Psoas muscle (tissue), 8 donors: ENCODE results near the gene TVP23C. TPM values are rescaled to one million over a fixed set of nuclear protein-coding genes. Genes with fewer than 3 reads are reported as not detected.

Source experiments
- ATAC-seq, 4 donors: fragments of 200-7000 bp; cut with Tn5 transposase; one replicate each; pipeline ENCODE4 v1.9.1; 2020; ENCODE audit warnings: moderate library complexity in 3 of 4, mild to moderate bottlenecking in 2 of 4
- DNase-seq, 2 donors: peaks; one replicate each; pipeline ENCODE4 v3.0.0-alpha.2; 2020
- H3K27ac ChIP-seq: fragments of 200-600 bp; one replicate; pipeline ENCODE4 v1.8.0; 2022
- H3K27me3 ChIP-seq, 3 donors: fragments of 200-600 bp in 1 of 3; one replicate each; pipeline versions ENCODE4 v1.6.1 to v1.8.0; 2013 to 2022; ENCODE audit warnings: low read length in 2 of 3, mild to moderate bottlenecking in 2 of 3, moderate library complexity in 1 of 3; ENCODE audit not compliant: insufficient read depth in 3 of 3
- H3K36me3 ChIP-seq, 2 donors: fragments of 200-600 bp in 1 of 2; one replicate each; pipeline versions ENCODE4 v1.6.1 to v1.8.0; 2013 to 2022; ENCODE audit warnings: low read depth in 1 of 2, mild to moderate bottlenecking in 1 of 2, moderate library complexity in 1 of 2; ENCODE audit not compliant: insufficient read depth in 1 of 2
- H3K4me1 ChIP-seq: fragments of 200-600 bp; one replicate; pipeline ENCODE4 v1.8.0; 2022
- H3K4me3 ChIP-seq: fragments of 200-600 bp; one replicate; pipeline ENCODE4 v1.8.0; 2022; ENCODE audit warnings: mild to moderate bottlenecking
- H3K9me3 ChIP-seq: fragments of 200-600 bp; one replicate; pipeline ENCODE4 v1.8.0; 2022
- CTCF ChIP-seq: fragments of 200-600 bp; IDR thresholded peaks from one replicate; pipeline ENCODE4 v1.8.0; 2022; ENCODE audit warnings: antibody characterized with exemption
- WGBS, 3 donors: extraction: QIAGEN DNeasy Blood & Tissue Kit; methylation state at CpG; one replicate each; pipeline versions ENCODE4 v1.1.6 to v1.1.7; 2013; 5-methylcytosine and 5-hydroxymethylcytosine counted together
- intact Hi-C, 2 donors: fragments of 100-400 bp; cut with DNase I; formaldehyde crosslinking; loops; one replicate each; pipeline versions ENCODE4 v1.11.0 to v1.14.2; 2022
- polyA plus RNA-seq, 3 donors: library from polyadenylated mRNA; stranded (reverse); fragments of 200-250 nt; gene quantifications; one replicate each; pipeline ENCODE4 v1.2.3, GENCODE V29; 2013
- total RNA-seq, 4 donors: library from RNA; stranded (reverse); fragmentation: NEBNext Ultra II Directional in 2 of 4; extraction: Animal tissue kit (Norgen Biotek cat#: 25700) in 2 of 4; gene quantifications; one replicate each; pipeline versions ENCODE4 v1.2.1 to v1.2.4, GENCODE V29; 2021 to 2023
- donor health status: healthy with polysubstance abuse.
- donor health status: DM: no; HTN: no; CAD: no; lungs with moderate emphysema.
- donor health status: Bipolar disorder and iron deficiency.
- donor health status: healthy.
- donor health status: DM: yes; HTN: yes; CAD: no.
- donor health status: DM: no; HTN: no; CAD: no.
- donor health status: DM: no; HTN: no; CAD: no.
- donor health status: DM: yes; HTN: yes; CAD: no.

Gene TVP23C
- total and polyA plus RNA-seq, 7 donors, result 0.25 to 3.0 (median 1.6) TPM

GRCh38 chr17:15485045-15485444 is 78.2 kb downstream of the TVP23C start:
- H3K4me3 ChIP-seq, result no peak overlapping the region
- DNase-seq (no peak), ATAC-seq (no peak)
- H3K36me3 ChIP-seq, result no peaks in the 10 kb centered on the region
- H3K9me3 ChIP-seq, result no peaks in the 10 kb centered on the region
- intact Hi-C loops, result no loop called here
- no peak overlapping the region for H3K27ac ChIP-seq
- WGBS, 3 donors, result 71 to 77% (median 74%) methylated on average over 4 of the region's 4 CpGs
- TF ChIP-seq CTCF, result no peak
- no peaks in the 10 kb centered on the region for H3K4me1 ChIP-seq
- H3K27me3 ChIP-seq, result no peaks in the 10 kb centered on the region

DNA sequence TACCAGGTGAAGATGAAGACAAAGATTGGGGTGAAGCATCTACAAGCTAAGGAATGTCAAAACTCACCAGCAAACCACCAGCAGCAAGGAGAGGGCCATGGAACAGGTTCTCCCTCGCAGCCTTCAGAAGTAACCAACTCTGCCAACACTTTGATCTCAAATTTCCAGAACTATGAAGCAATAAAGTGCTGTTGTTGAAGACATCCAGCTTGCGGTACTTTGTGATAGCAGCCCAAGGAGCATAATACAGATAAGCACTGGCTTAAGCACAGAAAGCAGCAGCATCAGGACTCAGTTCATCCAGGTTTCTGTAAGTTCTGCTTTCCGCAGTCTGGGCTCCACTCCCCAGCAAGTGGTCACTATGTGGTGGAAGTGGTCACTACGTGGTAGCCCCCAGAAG is 79.9 kb downstream of the TVP23C start:
- H3K36me3 ChIP-seq, result no peaks in the 10 kb centered on the region
- TF ChIP-seq CTCF, result no peak
- no peaks in the 10 kb centered on the region for H3K27me3 ChIP-seq
- intact Hi-C loops, result no loop called here
- 63 to 68% (median 66%) methylated on average over 4 of the region's 4 CpGs for WGBS, 3 donors
- H3K4me3 ChIP-seq, result no peak overlapping the region
- no peak for DNase-seq
- H3K9me3 ChIP-seq, result no peaks in the 10 kb centered on the region
- peak in 2 of 4 donors; percentile 17 to 20 for ATAC-seq
- H3K27ac ChIP-seq, result no peak overlapping the region
- no peaks in the 10 kb centered on the region for H3K4me1 ChIP-seq

DNA sequence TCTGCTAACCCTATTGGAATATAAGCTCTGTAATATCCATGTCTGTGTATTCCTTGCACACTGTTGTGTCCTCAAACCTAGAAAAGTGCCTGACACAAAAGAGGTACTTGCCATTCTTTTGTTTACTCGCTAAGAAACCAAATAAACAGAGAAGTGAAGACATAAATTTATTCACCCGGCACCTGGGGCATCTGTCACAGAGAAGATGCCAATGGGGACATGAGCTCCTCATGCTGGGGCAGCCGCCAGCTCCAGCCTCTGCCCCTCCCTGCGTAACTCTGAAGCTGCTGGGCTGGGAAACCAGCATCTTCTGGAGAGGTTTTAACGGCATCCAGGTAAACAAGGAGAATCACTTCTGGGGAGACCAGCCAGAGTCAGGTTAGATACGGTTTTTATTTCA is 80.8 kb downstream of the TVP23C start:
- TF ChIP-seq CTCF, result no peak
- Histone ChIP-seq H3K4me3 (no peak overlapping the region), H3K36me3 (no peaks in the 10 kb centered on the region), H3K9me3 (no peaks in the 10 kb centered on the region), H3K4me1 (no peaks in the 10 kb centered on the region), H3K27me3 (no peaks in the 10 kb centered on the region), H3K27ac (no peak overlapping the region)
- ATAC-seq (peak; percentile 68 to 96 (median 88)), DNase-seq (peak in 1 of 2 donors; percentile 65)
- WGBS, 3 donors, result 25 to 42% (median 31%) methylated on average over 6 of the region's 6 CpGs
- intact Hi-C loops, result no loop called here

DNA sequence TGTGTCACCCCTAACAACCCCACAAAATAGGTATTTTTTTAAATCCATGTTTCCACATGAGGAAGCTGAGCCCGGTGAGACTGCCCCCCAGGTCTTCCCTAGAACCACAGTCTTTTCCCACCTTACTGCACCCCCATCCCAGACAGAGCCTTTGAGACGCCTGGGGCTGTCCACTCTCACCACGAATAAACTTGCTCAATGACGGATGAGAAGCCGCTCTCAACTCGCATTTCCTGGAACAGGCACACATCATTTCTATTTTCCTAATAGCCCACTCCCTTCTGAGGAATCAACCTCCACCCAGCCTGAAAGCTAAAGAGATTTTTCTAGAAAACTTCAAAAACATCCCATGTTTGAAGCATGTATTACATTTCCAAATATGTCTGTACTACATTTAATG is 81.8 kb downstream of the TVP23C start:
- H3K9me3 ChIP-seq, result no peaks in the 10 kb centered on the region
- H3K27me3 ChIP-seq, result no peaks in the 10 kb centered on the region
- intact Hi-C loops, result no loop called here
- ATAC-seq, result no peak
- H3K4me1 ChIP-seq, result no peaks in the 10 kb centered on the region
- H3K27ac ChIP-seq, result no peak overlapping the region
- no peak overlapping the region for H3K4me3 ChIP-seq
- no peak for DNase-seq
- no peaks in the 10 kb centered on the region for H3K36me3 ChIP-seq
- WGBS, 3 donors, result 81 to 88% (median 82%) methylated on average over 6 of the region's 6 CpGs
- TF ChIP-seq CTCF, result no peak

DNA sequence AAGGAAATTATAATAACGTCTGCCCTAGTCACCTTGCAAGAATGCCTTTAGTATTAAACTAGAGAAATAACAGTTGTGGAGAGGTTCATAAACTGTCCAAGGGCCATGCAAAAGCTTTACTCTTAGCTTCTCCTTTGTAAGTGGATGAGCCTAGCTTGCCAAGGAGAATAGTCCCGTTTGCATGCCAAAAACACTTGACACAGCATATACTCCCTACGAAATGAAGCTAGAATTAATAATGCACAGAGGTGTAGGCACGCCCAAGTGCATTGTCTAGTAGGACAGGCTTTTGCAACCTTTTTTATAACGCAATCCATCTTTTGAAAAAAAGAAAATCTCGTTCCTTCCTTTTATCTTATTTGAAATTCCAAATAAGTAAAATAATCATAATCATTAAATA is 83.1 kb downstream of the TVP23C start:
- H3K27me3 ChIP-seq, result no peaks in the 10 kb centered on the region
- H3K4me1 ChIP-seq, result no peaks in the 10 kb centered on the region
- WGBS, 3 donors, result 71 to 73% (median 71%) methylated on average over 6 of the region's 6 CpGs
- H3K36me3 ChIP-seq, result no peaks in the 10 kb centered on the region
- DNase-seq (no peak), ATAC-seq (no peak)
- H3K9me3 ChIP-seq, result no peaks in the 10 kb centered on the region
- TF ChIP-seq CTCF, result no peak
- H3K4me3 ChIP-seq, result no peak overlapping the region
- no peak overlapping the region for H3K27ac ChIP-seq
- intact Hi-C loops, result no loop called here
